ENCODE data around the gene CACNA2D3. TPM values are rescaled to one million over a fixed set of nuclear protein-coding genes. Genes with fewer than 3 reads are reported as not detected.

Gene CACNA2D3
- total and polyA plus RNA-seq, 7 experiments from 2014 or later, result 0.27 to 4.1 TPM; not detected in 5

DNA sequence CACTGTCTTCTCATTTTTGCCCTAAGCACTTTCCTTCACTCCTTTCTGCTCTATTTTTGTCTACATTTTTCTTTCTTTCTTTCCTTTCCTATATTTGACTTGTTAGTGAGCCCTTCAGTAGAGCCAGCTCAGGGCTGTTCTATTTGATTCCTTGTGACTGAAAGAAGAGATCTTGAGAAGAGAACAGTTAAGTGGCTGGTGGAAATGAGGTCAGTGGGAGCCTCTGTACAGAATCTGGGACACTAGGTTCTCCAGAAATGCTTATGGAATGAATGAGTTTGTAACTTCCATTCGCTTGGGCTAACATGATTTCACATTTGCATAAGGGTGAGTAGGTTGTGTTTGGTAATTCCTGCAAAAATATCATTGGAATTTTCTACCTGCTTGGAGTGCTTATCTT lies 45.6 kb downstream of the CACNA2D3 start:
- CTCF ChIA-PET, result no interaction called here
- POLR2A ChIA-PET, result no interaction called here

GRCh38 chr3:54168451-54168850 lies 46.1 kb downstream of the CACNA2D3 start:
- intact Hi-C loops (cut with micrococcal nuclease), result no loop called here
- Histone ChIP-seq H3K36me3 (ENCODE audit: control insufficient read depth in 2 of 3, insufficient read depth in 3 of 3, low read length in 3 of 3) (no peaks in the 10 kb centered on the region), H3K27ac (ENCODE audit: low read depth, low read length) (no peak overlapping the region), H3K4me3 (ENCODE audit: low read length) (no peak overlapping the region), H3K27me3 (ENCODE audit: control insufficient read depth in 2 of 2, insufficient read depth in 2 of 2, low read length in 2 of 2) (no peaks in the 10 kb centered on the region), H3K9me3 (ENCODE audit: control insufficient read depth in 2 of 3, low read length in 3 of 3) (no peaks in the 10 kb centered on the region), H3K4me1 (ENCODE audit: control insufficient read depth in 2 of 2, insufficient read depth in 2 of 2, low read length in 2 of 2) (no peaks in the 10 kb centered on the region)
- Mint-ChIP-seq H3K27ac (no peak overlapping the region), H3K9me3 (peaks cover 0 to 4% (median 0%) of the 10 kb centered on the region in 11 donors), H3K27me3 (peaks cover 0 to 25% (median 0%) of the 10 kb centered on the region in 5 donors), H3K4me1 (no peaks in the 10 kb centered on the region), H3K4me3 (no peak overlapping the region), H3K36me3 (no peaks in the 10 kb centered on the region)
- ChIA-PET POLR2A (no interaction called here), CTCF (no interaction called here)
- ATAC-seq (no peak), DNase-seq (no peak)

More for the DNA sequence above, 45.6 kb downstream of the CACNA2D3 start:
- Histone ChIP-seq H3K4me3 (ENCODE audit: low read length) (no peak overlapping the region), H3K4me1 (ENCODE audit: control insufficient read depth in 2 of 2, insufficient read depth in 2 of 2, low read length in 2 of 2) (no peaks in the 10 kb centered on the region), H3K36me3 (ENCODE audit: control insufficient read depth in 2 of 3, insufficient read depth in 3 of 3, low read length in 3 of 3) (no peaks in the 10 kb centered on the region), H3K27ac (ENCODE audit: low read depth, low read length) (no peak overlapping the region), H3K9me3 (ENCODE audit: control insufficient read depth in 2 of 3, low read length in 3 of 3) (no peaks in the 10 kb centered on the region), H3K27me3 (ENCODE audit: control insufficient read depth in 2 of 2, insufficient read depth in 2 of 2, low read length in 2 of 2) (no peaks in the 10 kb centered on the region)
- Mint-ChIP-seq H3K36me3 (no peaks in the 10 kb centered on the region), H3K4me1 (no peaks in the 10 kb centered on the region), H3K27me3 (peaks cover 0 to 25% (median 0%) of the 10 kb centered on the region in 5 donors), H3K27ac (no peak overlapping the region), H3K9me3 (peaks cover 0 to 4% (median 0%) of the 10 kb centered on the region in 11 donors), H3K4me3 (no peak overlapping the region)
- ATAC-seq (no peak), DNase-seq (no peak)
- intact Hi-C loops (cut with micrococcal nuclease), result no loop called here

DNA sequence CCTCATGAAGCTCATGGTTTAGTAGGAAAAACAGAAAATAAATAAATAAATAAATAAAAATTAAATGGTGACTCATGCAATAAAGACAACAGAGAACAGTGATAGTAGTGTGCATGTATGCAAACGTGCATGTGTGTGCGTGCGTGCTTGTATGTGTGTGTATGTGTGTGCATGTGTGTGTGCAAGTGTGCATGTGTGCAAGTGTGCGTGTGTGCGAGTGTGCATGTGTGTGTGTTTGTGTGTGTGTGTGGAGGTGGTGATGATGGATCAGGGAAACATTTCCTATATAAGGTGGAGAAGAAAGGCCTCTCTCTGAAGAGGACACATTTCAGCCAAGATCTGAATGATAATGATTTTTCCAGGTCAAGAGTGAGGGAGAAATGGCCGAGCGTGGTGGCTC lies 47.2 kb downstream of the CACNA2D3 start:
- Mint-ChIP-seq H3K36me3 (no peaks in the 10 kb centered on the region), H3K27ac (no peak overlapping the region), H3K4me1 (no peaks in the 10 kb centered on the region), H3K4me3 (no peak overlapping the region), H3K27me3 (peaks cover 0 to 20% (median 0%) of the 10 kb centered on the region in 5 donors), H3K9me3 (peaks cover 0 to 4% (median 0%) of the 10 kb centered on the region in 11 donors)
- Histone ChIP-seq H3K4me3 (ENCODE audit: low read length) (no peak overlapping the region), H3K27ac (ENCODE audit: low read depth, low read length) (no peak overlapping the region), H3K4me1 (ENCODE audit: control insufficient read depth in 2 of 2, insufficient read depth in 2 of 2, low read length in 2 of 2) (no peaks in the 10 kb centered on the region), H3K9me3 (ENCODE audit: control insufficient read depth in 2 of 3, low read length in 3 of 3) (no peaks in the 10 kb centered on the region), H3K36me3 (ENCODE audit: control insufficient read depth in 2 of 3, insufficient read depth in 3 of 3, low read length in 3 of 3) (no peaks in the 10 kb centered on the region), H3K27me3 (ENCODE audit: control insufficient read depth in 2 of 2, insufficient read depth in 2 of 2, low read length in 2 of 2) (no peaks in the 10 kb centered on the region)
- ATAC-seq (no peak), DNase-seq (no peak)
- CTCF ChIA-PET, result no interaction called here
- POLR2A ChIA-PET, result no interaction called here
- intact Hi-C loops (cut with micrococcal nuclease), result no loop called here

DNA sequence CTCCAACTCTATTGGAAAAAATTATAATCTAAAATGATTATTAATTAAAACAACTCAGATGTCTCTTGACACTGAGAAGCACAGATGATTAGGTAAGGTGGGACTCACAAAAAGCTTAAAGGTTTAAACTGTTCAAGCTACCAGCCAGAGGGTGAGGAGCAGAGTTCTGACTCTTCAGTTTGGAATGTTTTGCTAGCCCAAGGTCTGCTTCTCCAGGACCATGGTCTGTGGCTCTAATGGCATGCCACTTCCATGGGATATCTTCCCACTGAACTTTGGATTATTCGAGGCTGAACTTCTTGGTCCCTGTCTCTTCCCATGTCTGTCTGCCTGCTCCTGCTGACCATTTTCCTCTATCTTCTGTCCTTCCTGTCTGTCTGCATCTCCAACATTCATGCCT lies 49.2 kb downstream of the CACNA2D3 start:
- DNase-seq (no peak), ATAC-seq (no peak)
- no peak overlapping the region for H3K27ac Mint-ChIP-seq
- H3K9me3 Mint-ChIP-seq, result peaks cover 0 to 3% (median 0%) of the 10 kb centered on the region in 11 donors
- no peak overlapping the region for H3K4me3 Mint-ChIP-seq
- H3K27me3 Mint-ChIP-seq, result peaks cover 0 to 25% (median 0%) of the 10 kb centered on the region in 5 donors
- intact Hi-C loops (cut with micrococcal nuclease), result no loop called here
- Histone ChIP-seq H3K4me3 (ENCODE audit: low read length) (no peak overlapping the region), H3K4me1 (ENCODE audit: control insufficient read depth in 2 of 2, insufficient read depth in 2 of 2, low read length in 2 of 2) (no peaks in the 10 kb centered on the region), H3K9me3 (ENCODE audit: control insufficient read depth in 2 of 3, low read length in 3 of 3) (no peaks in the 10 kb centered on the region), H3K27me3 (ENCODE audit: control insufficient read depth in 2 of 2, insufficient read depth in 2 of 2, low read length in 2 of 2) (no peaks in the 10 kb centered on the region), H3K36me3 (ENCODE audit: control insufficient read depth in 2 of 3, insufficient read depth in 3 of 3, low read length in 3 of 3) (no peaks in the 10 kb centered on the region), H3K27ac (ENCODE audit: low read depth, low read length) (no peak overlapping the region)
- ChIA-PET POLR2A (no interaction called here), CTCF (no interaction called here)
- no peaks in the 10 kb centered on the region for H3K4me1 Mint-ChIP-seq
- no peaks in the 10 kb centered on the region for H3K36me3 Mint-ChIP-seq

DNA sequence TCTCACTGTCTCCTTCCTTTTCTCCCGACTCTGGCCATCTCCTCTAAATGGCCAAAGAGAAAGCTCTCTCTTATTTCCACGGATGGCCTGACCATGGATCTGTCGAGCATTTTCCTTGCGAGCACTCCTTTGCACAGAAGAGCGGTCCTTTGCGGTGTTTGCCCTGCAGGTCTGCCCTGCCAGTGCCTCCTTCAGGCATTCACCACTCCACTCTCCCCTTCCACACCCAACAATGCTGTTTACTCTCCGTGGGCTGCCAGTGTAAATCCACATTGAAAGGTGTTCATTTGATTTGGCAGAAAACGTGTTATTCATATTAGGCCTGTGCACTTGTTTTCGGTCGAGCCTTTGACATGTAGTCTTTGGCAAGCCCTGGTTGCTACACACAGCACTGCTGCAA lies 49.6 kb downstream of the CACNA2D3 start:
- ATAC-seq (no peak), DNase-seq (no peak)
- no peaks in the 10 kb centered on the region for H3K27me3 ChIP-seq (ENCODE audit: control insufficient read depth in 2 of 2, insufficient read depth in 2 of 2, low read length in 2 of 2)
- no peaks in the 10 kb centered on the region for H3K9me3 ChIP-seq (ENCODE audit: control insufficient read depth in 2 of 3, low read length in 3 of 3)
- no peaks in the 10 kb centered on the region for H3K4me1 ChIP-seq (ENCODE audit: control insufficient read depth in 2 of 2, insufficient read depth in 2 of 2, low read length in 2 of 2)
- H3K4me3 Mint-ChIP-seq, result no peak overlapping the region
- POLR2A ChIA-PET, result no interaction called here
- CTCF ChIA-PET, result no interaction called here
- H3K36me3 Mint-ChIP-seq, result no peaks in the 10 kb centered on the region
- intact Hi-C loops (cut with micrococcal nuclease), result no loop called here
- H3K9me3 Mint-ChIP-seq, result peaks cover 0 to 3% (median 0%) of the 10 kb centered on the region in 11 donors
- no peaks in the 10 kb centered on the region for H3K4me1 Mint-ChIP-seq
- no peaks in the 10 kb centered on the region for H3K36me3 ChIP-seq (ENCODE audit: control insufficient read depth in 2 of 3, insufficient read depth in 3 of 3, low read length in 3 of 3)
- H3K27ac ChIP-seq (ENCODE audit: low read depth, low read length), result no peak overlapping the region
- no peak overlapping the region for H3K4me3 ChIP-seq (ENCODE audit: low read length)
- peaks cover 0 to 27% (median 0%) of the 10 kb centered on the region in 5 donors for H3K27me3 Mint-ChIP-seq
- no peak overlapping the region for H3K27ac Mint-ChIP-seq

DNA sequence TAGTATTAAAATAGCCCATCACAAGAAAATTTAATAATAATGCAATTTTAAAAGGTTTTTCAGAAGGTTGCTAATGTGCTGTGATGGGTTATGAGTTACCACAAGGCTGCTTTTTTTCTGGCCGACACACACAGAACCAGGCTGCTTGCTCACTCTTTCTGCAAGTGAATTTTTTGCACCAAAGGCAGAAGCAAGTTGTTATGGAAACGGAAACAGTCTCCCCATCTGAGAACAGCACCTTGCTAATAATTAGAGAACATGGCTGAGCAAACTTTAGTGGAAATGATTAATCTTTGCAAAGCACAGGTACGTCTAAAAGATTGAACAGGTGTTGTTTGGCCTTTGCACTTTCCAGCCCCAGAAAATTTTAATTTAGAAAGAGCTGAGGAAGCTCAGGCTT lies 51.0 kb downstream of the CACNA2D3 start:
- DNase-seq (no peak), ATAC-seq (no peak)
- Mint-ChIP-seq H3K27ac (no peak overlapping the region), H3K4me1 (no peaks in the 10 kb centered on the region), H3K27me3 (peaks cover 0 to 22% (median 0%) of the 10 kb centered on the region in 5 donors), H3K36me3 (no peaks in the 10 kb centered on the region), H3K4me3 (no peak overlapping the region), H3K9me3 (peaks cover 0 to 2% (median 0%) of the 10 kb centered on the region in 11 donors)
- H3K27ac ChIP-seq (ENCODE audit: low read depth, low read length), result no peak overlapping the region
- no peak overlapping the region for H3K4me3 ChIP-seq (ENCODE audit: low read length)
- no peaks in the 10 kb centered on the region for H3K9me3 ChIP-seq (ENCODE audit: control insufficient read depth in 2 of 3, low read length in 3 of 3)
- no peaks in the 10 kb centered on the region for H3K36me3 ChIP-seq (ENCODE audit: control insufficient read depth in 2 of 3, insufficient read depth in 3 of 3, low read length in 3 of 3)
- ChIA-PET POLR2A (no interaction called here), CTCF (no interaction called here)
- intact Hi-C loops (cut with micrococcal nuclease), result no loop called here
- no peaks in the 10 kb centered on the region for H3K4me1 ChIP-seq (ENCODE audit: control insufficient read depth in 2 of 2, insufficient read depth in 2 of 2, low read length in 2 of 2)
- no peaks in the 10 kb centered on the region for H3K27me3 ChIP-seq (ENCODE audit: control insufficient read depth in 2 of 2, insufficient read depth in 2 of 2, low read length in 2 of 2)

DNA sequence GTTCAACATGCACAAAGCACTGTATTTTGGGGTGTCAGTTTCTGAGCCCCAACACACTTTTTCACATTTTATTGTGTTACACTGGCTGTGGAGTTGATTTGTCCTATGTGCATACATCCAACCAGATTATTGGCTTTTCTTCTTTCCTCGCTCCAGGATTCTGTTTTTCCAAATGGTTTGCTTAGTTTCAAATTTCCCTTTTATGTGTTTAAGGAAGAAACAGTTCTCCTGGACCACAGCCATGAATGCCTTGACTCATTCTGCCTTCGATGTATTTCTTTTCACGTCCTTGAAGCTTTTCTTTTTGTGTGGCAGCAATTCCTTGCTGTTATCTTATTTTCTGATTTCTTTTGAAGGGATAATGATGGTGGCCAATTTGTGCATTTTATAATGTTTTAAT lies 53.8 kb downstream of the CACNA2D3 start:
- DNase-seq (no peak), ATAC-seq (no peak)
- POLR2A ChIA-PET, result no interaction called here
- no peaks in the 10 kb centered on the region for H3K4me1 ChIP-seq (ENCODE audit: control insufficient read depth in 2 of 2, insufficient read depth in 2 of 2, low read length in 2 of 2)
- no peak overlapping the region for H3K4me3 ChIP-seq (ENCODE audit: low read length)
- H3K9me3 ChIP-seq (ENCODE audit: control insufficient read depth in 2 of 3, low read length in 3 of 3), result no peaks in the 10 kb centered on the region
- H3K27me3 ChIP-seq (ENCODE audit: control insufficient read depth in 2 of 2, insufficient read depth in 2 of 2, low read length in 2 of 2), result no peaks in the 10 kb centered on the region
- H3K9me3 Mint-ChIP-seq, result peaks cover 0 to 4% (median 0%) of the 10 kb centered on the region in 11 donors
- peaks cover 0 to 15% (median 4%) of the 10 kb centered on the region in 5 donors for H3K27me3 Mint-ChIP-seq
- no peaks in the 10 kb centered on the region for H3K36me3 ChIP-seq (ENCODE audit: control insufficient read depth in 2 of 3, insufficient read depth in 3 of 3, low read length in 3 of 3)
- no peaks in the 10 kb centered on the region for H3K4me1 Mint-ChIP-seq
- H3K27ac ChIP-seq (ENCODE audit: low read depth, low read length), result no peak overlapping the region
- CTCF ChIA-PET, result no interaction called here
- no peak overlapping the region for H3K4me3 Mint-ChIP-seq
- intact Hi-C loops (cut with micrococcal nuclease), result no loop called here
- H3K36me3 Mint-ChIP-seq, result no peaks in the 10 kb centered on the region
- no peak overlapping the region for H3K27ac Mint-ChIP-seq
